ENCODE results near the gene PPDPF. TPM values are rescaled to one million over a fixed set of nuclear protein-coding genes. Genes with fewer than 3 reads are reported as not detected.

Gene PPDPF
- total RNA-seq, 1 experiment from 2014 or later, result 148 TPM

GRCh38 chr20:63562461-63563224 lies 42.1 kb downstream of the PPDPF start:
- Histone ChIP-seq H3K27ac (ENCODE audit: low read depth, low read length, poor library complexity, severe bottlenecking) (no peak overlapping the region), H3K36me3 (ENCODE audit: insufficient read depth, low read length, poor library complexity, severe bottlenecking) (no peaks in the 10 kb centered on the region), H3K27me3 (replicated peaks; ENCODE audit: insufficient read depth, low read depth, low read length, poor library complexity) (no peaks in the 10 kb centered on the region), H3K4me1 (ENCODE audit: insufficient read depth, low read length, poor library complexity, severe bottlenecking) (no peaks in the 10 kb centered on the region), H3K9me3 (ENCODE audit: low read depth, low read length, poor library complexity, severe bottlenecking) (no peaks in the 10 kb centered on the region), H3K4me3 (ENCODE audit: low read depth, low read length, poor library complexity, severe bottlenecking) (no peak overlapping the region)
- TF ChIP-seq EZH2 (IDR thresholded peaks at IDR 0.05; ENCODE audit: borderline replicate concordance, low read depth, low read length, poor library complexity, severe bottlenecking), result no peak
- CTCF ChIA-PET, result no interaction called here
- POLR2A ChIA-PET (ENCODE audit: low non-redundant PET), result no interaction called here
- intact Hi-C loops (cut with micrococcal nuclease; ENCODE audit: unreplicated experiment), result no loop called here
- no peak for DNase-seq (ENCODE audit: low spot score)
- no TSS peak for BruUV-seq (replicated peaks)

- DNase-seq (ENCODE audit: low spot score), result no peak
- BruUV-seq (replicated peaks), result no TSS peak
- ChIA-PET POLR2A (ENCODE audit: low non-redundant PET) (interaction anchor here (0.6 kb wide), 1 partner anchor 255 kb away, joined by 5 read pairs; no protein-coding TSS in a partner anchor), CTCF (no interaction called here)
- Histone ChIP-seq H3K9me3 (ENCODE audit: low read depth, low read length, poor library complexity, severe bottlenecking) (no peaks in the 10 kb centered on the region), H3K4me3 (ENCODE audit: low read depth, low read length, poor library complexity, severe bottlenecking) (no peak overlapping the region), H3K36me3 (ENCODE audit: insufficient read depth, low read length, poor library complexity, severe bottlenecking) (no peaks in the 10 kb centered on the region), H3K27me3 (replicated peaks; ENCODE audit: insufficient read depth, low read depth, low read length, poor library complexity) (no peaks in the 10 kb centered on the region), H3K4me1 (ENCODE audit: insufficient read depth, low read length, poor library complexity, severe bottlenecking) (no peaks in the 10 kb centered on the region), H3K27ac (ENCODE audit: low read depth, low read length, poor library complexity, severe bottlenecking) (no peak overlapping the region)
- intact Hi-C loops (cut with micrococcal nuclease; ENCODE audit: unreplicated experiment), result no loop called here
- no peak for TF ChIP-seq EZH2 (IDR thresholded peaks at IDR 0.05; ENCODE audit: borderline replicate concordance, low read depth, low read length, poor library complexity, severe bottlenecking)
- no peak for TF ChIP-seq CTCF (conservative IDR thresholded peaks at IDR 0.05; ENCODE audit: low read depth, low read length)
Measured at GRCh38 chr20:63563225-63563935, 42.8 kb downstream of the PPDPF start.

- H3K36me3 ChIP-seq (ENCODE audit: insufficient read depth, low read length, poor library complexity, severe bottlenecking), result no peaks in the 10 kb centered on the region
- TF ChIP-seq EZH2 (IDR thresholded peaks at IDR 0.05; ENCODE audit: borderline replicate concordance, low read depth, low read length, poor library complexity, severe bottlenecking), result no peak
- no peak for TF ChIP-seq CTCF (conservative IDR thresholded peaks at IDR 0.05; ENCODE audit: low read depth, low read length)
- intact Hi-C loops (cut with micrococcal nuclease; ENCODE audit: unreplicated experiment), result no loop called here
- no peak overlapping the region for H3K27ac ChIP-seq (ENCODE audit: low read depth, low read length, poor library complexity, severe bottlenecking)
- no peak for DNase-seq (ENCODE audit: low spot score)
- no peaks in the 10 kb centered on the region for H3K9me3 ChIP-seq (ENCODE audit: low read depth, low read length, poor library complexity, severe bottlenecking)
- H3K4me3 ChIP-seq (ENCODE audit: low read depth, low read length, poor library complexity, severe bottlenecking), result no peak overlapping the region
- CTCF ChIA-PET, result no interaction called here
- H3K27me3 ChIP-seq (replicated peaks; ENCODE audit: insufficient read depth, low read depth, low read length, poor library complexity), result no peaks in the 10 kb centered on the region
- H3K4me1 ChIP-seq (ENCODE audit: insufficient read depth, low read length, poor library complexity, severe bottlenecking), result no peaks in the 10 kb centered on the region
- POLR2A ChIA-PET (ENCODE audit: low non-redundant PET), result no interaction called here
- BruUV-seq (replicated peaks), result no TSS peak
Measured at GRCh38 chr20:63564036-63564810, 43.7 kb downstream of the PPDPF start.
